ENCODE measurements around the gene PKIB.

PKIB gene

DNA sequence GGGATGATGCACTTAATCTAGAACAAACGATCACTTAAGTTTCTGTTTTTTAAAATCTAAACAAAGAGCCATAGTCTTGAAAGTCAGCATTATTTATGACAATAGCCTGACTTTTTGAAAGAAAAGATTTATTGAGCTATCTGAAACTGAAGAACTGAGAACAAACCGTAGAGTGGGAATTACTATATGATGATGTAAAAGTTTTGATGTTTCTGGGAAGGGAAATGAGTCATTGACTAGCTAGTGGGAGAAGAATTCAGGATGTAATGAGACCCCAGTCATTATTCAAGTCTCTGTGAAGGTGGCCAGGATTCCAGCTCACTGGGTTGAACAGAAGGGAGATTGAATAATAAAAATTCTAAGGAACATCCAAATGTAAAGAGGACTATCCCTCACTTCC lies 85.9 kb downstream of the PKIB start:
- TF ChIP-seq MAX (IDR thresholded peaks at IDR 0.05) (no peak), EGR1 (IDR thresholded peaks at IDR 0.05) (no peak), TAF1 (IDR thresholded peaks at IDR 0.05; ENCODE audit: low read depth) (no peak), TCF12 (IDR thresholded peaks at IDR 0.05; ENCODE audit: low read depth) (no peak), YY1 (IDR thresholded peaks at IDR 0.05; ENCODE audit: low read depth) (no peak), ZBTB7A (IDR thresholded peaks at IDR 0.05; ENCODE audit: low read depth) (no peak), NFIC (IDR thresholded peaks at IDR 0.05) (no peak)

GRCh38 chr6:122696853-122697252 lies 86.6 kb downstream of the PKIB start:
- TF ChIP-seq MAX (IDR thresholded peaks at IDR 0.05), result no peak
- TF ChIP-seq EGR1 (IDR thresholded peaks at IDR 0.05), result no peak
- TF ChIP-seq TEAD4 (IDR thresholded peaks at IDR 0.05), result no peak
- TF ChIP-seq EP300 (IDR thresholded peaks at IDR 0.05; ENCODE audit: borderline replicate concordance), result no peak
- TF ChIP-seq NFIC (IDR thresholded peaks at IDR 0.05), result no peak

GRCh38 chr6:122697458-122697857 lies 87.3 kb downstream of the PKIB start:
- TF ChIP-seq TEAD4 (IDR thresholded peaks at IDR 0.05) (no peak), YY1 (IDR thresholded peaks at IDR 0.05; ENCODE audit: low read depth) (no peak), NFIC (IDR thresholded peaks at IDR 0.05) (no peak), TCF12 (IDR thresholded peaks at IDR 0.05; ENCODE audit: low read depth) (no peak), REST (IDR thresholded peaks at IDR 0.05; ENCODE audit: low read depth) (no peak), MAX (IDR thresholded peaks at IDR 0.05) (no peak), CEBPB (IDR thresholded peaks at IDR 0.05) (no peak), ZBTB7A (IDR thresholded peaks at IDR 0.05; ENCODE audit: low read depth) (no peak), RAD21 (IDR thresholded peaks at IDR 0.05; ENCODE audit: low read depth) (no peak), EGR1 (IDR thresholded peaks at IDR 0.05) (no peak), FOXM1 (IDR thresholded peaks at IDR 0.05; ENCODE audit: borderline replicate concordance, low read depth) (no peak), TAF1 (IDR thresholded peaks at IDR 0.05; ENCODE audit: low read depth) (no peak), EP300 (IDR thresholded peaks at IDR 0.05; ENCODE audit: borderline replicate concordance) (no peak), USF1 (IDR thresholded peaks at IDR 0.05) (no peak), CREB1 (IDR thresholded peaks at IDR 0.05; ENCODE audit: low read depth) (no peak)

DNA sequence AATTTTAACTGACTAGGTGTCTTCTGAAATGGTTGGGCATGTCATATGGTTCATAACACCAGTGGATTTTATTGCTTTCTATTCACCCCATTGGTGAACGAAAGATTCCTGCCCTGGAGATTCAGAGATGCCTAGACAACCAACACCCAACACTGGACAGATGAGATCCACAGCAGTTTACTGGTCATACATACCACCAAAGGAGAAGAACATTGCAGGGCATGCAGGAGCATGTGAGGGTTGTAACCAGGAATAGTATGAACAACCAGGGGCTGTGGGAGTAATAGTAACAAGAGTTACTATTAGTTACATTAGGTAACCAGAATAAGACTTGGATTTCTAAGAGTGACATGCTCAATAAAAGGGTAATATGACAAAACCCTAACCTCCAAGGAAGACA lies 91.5 kb downstream of the PKIB start:
- TF ChIP-seq NFIC (IDR thresholded peaks at IDR 0.05), result no peak
- no peak for TF ChIP-seq YY1 (IDR thresholded peaks at IDR 0.05; ENCODE audit: low read depth)
- no peak for TF ChIP-seq TCF12 (IDR thresholded peaks at IDR 0.05; ENCODE audit: low read depth)
- no peak for TF ChIP-seq USF1 (IDR thresholded peaks at IDR 0.05)
- TF ChIP-seq EP300 (IDR thresholded peaks at IDR 0.05; ENCODE audit: borderline replicate concordance), result no peak
- no peak for TF ChIP-seq FOXM1 (IDR thresholded peaks at IDR 0.05; ENCODE audit: borderline replicate concordance, low read depth)
- TF ChIP-seq ZBTB7A (IDR thresholded peaks at IDR 0.05; ENCODE audit: low read depth), result no peak
- TF ChIP-seq TEAD4 (IDR thresholded peaks at IDR 0.05), result no peak
- TF ChIP-seq REST (IDR thresholded peaks at IDR 0.05; ENCODE audit: low read depth), result no peak
- TF ChIP-seq MAX (IDR thresholded peaks at IDR 0.05), result no peak
- TF ChIP-seq EGR1 (IDR thresholded peaks at IDR 0.05), result no peak
- no peak for TF ChIP-seq RAD21 (IDR thresholded peaks at IDR 0.05; ENCODE audit: low read depth)
- no peak for TF ChIP-seq TAF1 (IDR thresholded peaks at IDR 0.05; ENCODE audit: low read depth)
- TF ChIP-seq CREB1 (IDR thresholded peaks at IDR 0.05; ENCODE audit: low read depth), result no peak
- no peak for TF ChIP-seq CEBPB (IDR thresholded peaks at IDR 0.05)

- no peak for TF ChIP-seq FOXM1 (IDR thresholded peaks at IDR 0.05; ENCODE audit: borderline replicate concordance, low read depth)
- no peak for TF ChIP-seq YY1 (IDR thresholded peaks at IDR 0.05; ENCODE audit: low read depth)
- no peak for TF ChIP-seq REST (IDR thresholded peaks at IDR 0.05; ENCODE audit: low read depth)
- TF ChIP-seq ZBTB7A (IDR thresholded peaks at IDR 0.05; ENCODE audit: low read depth), result no peak
- no peak for TF ChIP-seq EGR1 (IDR thresholded peaks at IDR 0.05)
- TF ChIP-seq EP300 (IDR thresholded peaks at IDR 0.05; ENCODE audit: borderline replicate concordance), result no peak
- TF ChIP-seq CREB1 (IDR thresholded peaks at IDR 0.05; ENCODE audit: low read depth), result no peak
- no peak for TF ChIP-seq RAD21 (IDR thresholded peaks at IDR 0.05; ENCODE audit: low read depth)
- TF ChIP-seq USF1 (IDR thresholded peaks at IDR 0.05), result no peak
- TF ChIP-seq NFIC (IDR thresholded peaks at IDR 0.05), result no peak
- no peak for TF ChIP-seq TCF12 (IDR thresholded peaks at IDR 0.05; ENCODE audit: low read depth)
- no peak for TF ChIP-seq CEBPB (IDR thresholded peaks at IDR 0.05)
- TF ChIP-seq TAF1 (IDR thresholded peaks at IDR 0.05; ENCODE audit: low read depth), result no peak
- TF ChIP-seq TEAD4 (IDR thresholded peaks at IDR 0.05), result no peak
- no peak for TF ChIP-seq MAX (IDR thresholded peaks at IDR 0.05)
These were observed 92.6 kb downstream of the PKIB start for GRCh38 chr6:122702841-122703240.

Measured in Ishikawa (cell line).